Stimulated activated CD8-positive, alpha-beta memory T cell treated with anti-CD3 and anti-CD28 coated beads, Interleukin-15, amount 100 ng/mL, for 1 hour (primary cell): Measurements from ENCODE around the gene FAM20B.

Experiments
- DNase-seq: peaks from one replicate; pipeline ENCODE4 v3.0.0-alpha.2; 2020; ENCODE audit warnings: low read depth

Gene FAM20B

DNA sequence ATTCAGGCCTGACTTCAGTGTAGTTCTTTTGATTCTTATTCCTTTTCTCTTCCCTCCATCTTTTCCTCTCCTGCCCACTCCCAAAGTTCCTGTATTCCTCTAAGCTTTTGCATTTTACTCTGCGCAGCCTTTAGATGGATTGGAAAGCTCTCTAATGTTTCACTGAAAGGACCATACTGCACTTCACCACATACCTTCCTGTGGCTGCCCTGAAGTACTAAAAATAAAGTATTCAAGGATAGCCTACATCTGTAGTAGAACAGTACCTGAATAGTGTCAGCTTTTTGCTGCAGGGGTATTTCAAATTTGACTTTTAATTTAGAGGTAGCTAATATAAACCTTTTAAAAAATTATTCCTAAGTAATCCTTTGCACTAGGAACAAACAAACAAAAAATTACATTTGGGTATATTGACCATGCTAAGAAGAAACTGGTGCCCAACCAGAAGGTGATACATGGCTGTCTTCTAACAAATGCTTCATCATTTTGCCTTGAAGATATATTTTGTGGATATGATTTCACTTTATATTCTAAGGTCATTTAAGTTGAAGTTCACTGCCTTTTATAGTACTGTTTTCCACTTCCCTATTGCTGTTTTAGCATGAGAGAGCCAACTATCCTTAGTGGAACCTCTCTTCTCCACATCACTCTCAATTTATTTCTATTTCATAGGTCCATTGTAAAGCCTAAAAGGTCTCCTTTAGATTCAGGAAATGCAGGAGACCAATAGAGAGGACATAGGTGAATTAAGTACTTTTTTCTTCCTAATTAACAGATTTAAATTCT, 22.8 kb downstream of the FAM20B start:
- DNase-seq, result no peak

DNA sequence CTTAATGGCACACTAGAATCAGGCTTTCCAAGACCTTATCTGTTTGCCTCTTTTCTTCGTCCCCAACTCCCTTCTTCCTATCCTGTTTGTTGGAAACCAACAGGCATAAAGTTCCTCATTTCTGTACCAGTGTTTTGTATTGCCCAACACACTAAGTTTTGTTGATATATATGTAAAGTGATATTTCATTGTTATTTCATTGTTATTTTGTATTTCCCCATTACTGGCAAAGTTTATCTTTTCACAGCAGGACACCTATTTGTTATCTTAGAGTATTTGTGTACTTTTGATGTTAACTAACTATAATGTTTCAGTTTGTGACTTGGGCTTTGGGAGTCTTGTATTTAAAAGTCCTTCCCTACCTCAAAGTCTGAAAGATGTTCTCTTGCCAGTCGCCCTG, 27.1 kb downstream of the FAM20B start:
- DNase-seq, result no peak

DNA sequence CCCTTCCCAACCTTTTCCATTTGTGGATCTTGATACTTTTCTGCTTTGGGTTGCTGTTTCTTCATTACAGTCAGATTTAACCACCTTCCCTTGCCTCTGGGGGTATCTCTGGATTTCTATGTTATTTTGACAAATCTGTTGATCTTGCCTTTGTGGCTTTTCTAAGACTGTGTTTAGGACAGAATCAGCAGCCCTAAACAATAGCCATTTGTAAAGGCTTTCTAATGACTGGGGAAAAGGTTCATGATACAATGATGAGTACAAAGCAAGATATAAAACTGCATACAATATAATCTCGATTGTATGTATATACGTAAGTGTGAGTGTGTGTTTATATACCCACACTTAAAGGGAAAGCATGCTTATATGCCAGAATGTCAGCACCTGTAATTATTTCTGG, 27.8 kb downstream of the FAM20B start:
- no peak for DNase-seq

DNA sequence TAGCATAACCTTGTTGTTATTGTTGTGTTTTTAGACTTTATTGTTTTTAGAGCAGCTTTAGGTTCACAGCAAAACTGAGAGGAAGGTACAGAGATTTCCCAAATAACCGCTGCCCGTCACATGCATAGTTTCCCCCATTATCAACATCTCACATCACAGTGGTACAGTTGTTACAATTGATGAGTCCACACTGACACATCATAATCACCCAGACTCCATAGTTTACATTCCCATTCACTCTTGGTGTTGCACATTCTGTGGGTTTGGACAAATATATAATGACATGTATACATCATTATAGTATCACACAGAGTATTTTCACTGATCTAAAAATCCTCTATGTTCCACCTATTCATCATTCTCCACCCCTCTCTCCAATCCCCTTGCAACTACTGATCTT, 30.2 kb downstream of the FAM20B start:
- DNase-seq, result no peak

DNA sequence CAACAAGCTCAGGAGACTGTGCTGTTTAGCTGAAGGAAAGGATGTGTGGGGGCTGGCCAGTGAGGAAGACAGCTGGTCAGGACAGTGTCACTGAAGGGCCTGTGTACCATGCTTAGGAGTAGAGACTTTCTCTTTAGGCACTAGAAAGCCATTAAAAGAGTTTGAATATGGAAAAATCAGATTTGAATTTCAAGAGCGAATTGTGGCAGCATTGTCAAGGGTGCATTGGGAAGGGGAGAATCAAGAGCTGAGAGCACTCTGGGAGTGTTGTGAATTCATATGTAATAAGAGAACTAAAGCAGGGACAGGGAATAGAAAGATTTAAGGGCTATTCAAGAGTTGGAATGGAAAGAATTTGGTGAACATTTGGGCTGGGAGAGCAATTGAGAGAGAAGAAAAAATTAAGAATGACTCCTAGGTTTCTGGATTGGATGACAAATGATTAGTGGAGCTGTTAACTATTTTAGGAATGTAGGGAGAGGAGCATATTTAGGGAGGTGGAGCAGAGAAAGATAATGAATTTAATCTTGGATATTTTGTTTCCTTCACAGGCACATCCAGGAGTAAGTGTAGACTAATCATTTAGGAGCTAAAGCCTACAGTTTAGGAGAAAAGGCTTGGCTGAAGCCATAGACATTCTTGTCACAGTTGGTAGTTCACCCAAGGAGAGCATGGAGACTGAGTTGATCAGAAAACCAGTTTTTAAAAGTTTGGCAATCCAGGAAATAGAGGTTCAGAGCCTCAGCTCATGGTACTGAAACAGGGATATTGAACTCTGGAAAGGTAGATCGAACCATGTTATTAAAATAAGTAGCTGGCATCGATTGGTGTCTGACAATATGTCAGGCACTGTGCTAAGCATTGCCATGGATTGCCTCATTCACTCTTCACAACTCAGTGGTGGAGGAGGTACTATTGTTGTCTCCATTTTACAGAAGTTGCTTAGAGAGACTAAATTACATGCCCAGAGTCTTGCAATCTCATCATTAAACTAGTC, 33.1 kb downstream of the FAM20B start:
- DNase-seq, result no peak

DNA sequence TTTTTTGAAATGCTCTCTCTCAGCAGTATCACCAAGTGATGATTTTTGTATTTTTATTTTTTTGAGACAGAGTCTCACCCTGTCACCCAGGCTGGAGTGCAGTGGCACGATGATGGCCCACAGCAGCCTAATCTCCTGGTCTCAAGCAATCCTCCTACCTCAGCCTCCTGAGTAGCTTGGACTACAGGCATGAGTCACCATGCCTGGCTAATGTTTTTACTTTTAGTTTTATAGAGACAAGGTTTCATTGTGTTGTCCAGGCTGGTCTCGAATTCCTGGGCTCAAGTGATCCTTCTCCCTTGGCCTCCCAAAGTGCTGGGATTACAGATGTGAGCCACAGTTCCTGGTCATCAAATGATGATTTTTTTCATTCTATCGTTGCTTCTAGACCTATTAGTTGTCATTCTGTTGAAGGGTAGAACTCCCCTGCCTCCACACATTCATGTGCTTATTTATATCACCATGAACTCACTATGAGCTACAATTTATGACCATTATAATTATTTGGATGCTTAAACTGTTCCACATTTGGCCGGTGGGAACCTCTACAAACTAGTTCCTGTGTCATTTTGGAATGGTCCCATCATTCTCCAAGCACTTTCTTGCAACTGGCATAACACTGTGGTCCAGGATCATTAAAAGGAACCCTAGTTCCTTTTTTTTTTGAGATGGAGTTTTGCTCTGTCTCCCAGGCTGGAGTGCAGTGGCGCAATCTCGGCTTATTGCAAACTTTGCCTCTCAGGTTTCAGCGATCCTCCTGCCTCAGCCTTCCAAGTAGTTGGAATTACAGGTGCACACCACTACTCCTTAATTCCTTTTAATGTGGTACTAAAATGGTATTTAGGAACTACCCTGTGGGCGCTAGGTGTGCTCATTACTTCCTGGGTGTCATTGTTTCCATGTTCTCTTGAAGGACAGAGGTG, 35.9 kb downstream of the FAM20B start:
- no peak for DNase-seq

DNA sequence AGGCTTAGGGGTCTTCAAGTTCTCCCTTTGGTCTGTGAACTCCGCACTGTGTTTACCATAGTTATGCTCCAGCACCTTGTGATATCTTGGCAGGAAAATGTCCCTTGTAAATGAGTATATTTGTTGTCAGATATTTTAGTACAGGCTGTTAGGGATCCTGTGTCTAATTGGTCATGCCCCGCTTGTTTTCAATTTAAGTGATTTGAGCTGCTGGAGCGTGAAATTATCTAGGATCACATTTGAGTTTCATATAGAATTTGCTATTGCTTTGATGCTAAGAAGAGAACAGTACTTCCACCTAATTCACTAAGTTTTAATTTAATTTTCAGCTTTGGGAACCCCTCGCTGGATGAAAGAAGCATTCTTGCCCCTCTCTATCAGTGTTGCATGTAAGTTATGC, 40.8 kb downstream of the FAM20B start:
- no peak for DNase-seq

DNA sequence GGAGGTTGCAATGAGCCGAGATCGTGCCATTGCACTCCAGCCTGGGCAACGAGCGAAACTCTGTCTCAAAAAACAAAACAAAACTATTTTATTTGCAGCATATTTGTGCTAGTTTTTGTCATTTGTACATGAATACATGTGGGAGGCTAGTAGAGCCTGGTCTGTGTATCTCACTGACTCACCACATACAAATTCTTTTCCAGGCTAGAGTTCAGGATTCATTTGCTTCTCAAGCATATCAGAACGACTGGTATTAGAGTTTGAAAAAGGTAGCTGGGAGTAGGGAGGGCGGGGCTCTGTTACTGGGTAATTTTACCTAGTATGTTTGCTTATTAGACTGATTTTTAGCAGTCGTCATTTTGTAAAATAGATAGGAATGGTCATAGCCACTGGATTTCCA, 51.7 kb downstream of the FAM20B start:
- DNase-seq, result no peak

DNA sequence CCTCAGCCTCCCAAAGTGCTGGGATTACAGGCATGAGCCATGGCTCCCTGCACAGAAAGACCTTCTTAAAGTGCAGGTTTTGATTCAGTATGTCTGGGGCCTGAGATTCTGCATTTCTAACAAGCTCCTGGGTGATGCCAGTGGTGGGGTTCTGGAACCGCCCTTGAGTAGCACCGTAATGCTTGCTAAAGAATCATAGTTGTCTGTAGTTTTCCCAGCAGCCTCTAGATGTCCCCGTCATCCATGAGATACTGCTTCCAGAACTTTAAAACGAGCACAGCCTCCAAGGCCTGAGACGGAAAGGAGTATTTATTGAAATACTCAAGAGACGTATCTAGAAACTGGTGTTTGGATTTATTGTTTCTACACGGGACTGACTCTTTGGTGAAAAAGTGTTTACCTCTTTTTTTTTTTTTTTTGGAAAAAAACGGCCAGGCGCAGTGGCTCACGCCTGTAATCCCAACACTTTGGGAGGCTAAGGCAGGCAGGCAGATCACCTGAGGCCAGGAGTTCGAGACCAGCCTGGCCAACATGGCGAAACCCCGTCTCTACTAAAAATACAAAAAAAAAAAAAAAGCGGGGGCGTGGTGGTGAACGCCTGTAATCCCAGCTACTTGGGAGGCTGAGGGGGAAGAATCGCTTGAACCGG, 53.5 kb downstream of the FAM20B start:
- DNase-seq, result no peak

DNA sequence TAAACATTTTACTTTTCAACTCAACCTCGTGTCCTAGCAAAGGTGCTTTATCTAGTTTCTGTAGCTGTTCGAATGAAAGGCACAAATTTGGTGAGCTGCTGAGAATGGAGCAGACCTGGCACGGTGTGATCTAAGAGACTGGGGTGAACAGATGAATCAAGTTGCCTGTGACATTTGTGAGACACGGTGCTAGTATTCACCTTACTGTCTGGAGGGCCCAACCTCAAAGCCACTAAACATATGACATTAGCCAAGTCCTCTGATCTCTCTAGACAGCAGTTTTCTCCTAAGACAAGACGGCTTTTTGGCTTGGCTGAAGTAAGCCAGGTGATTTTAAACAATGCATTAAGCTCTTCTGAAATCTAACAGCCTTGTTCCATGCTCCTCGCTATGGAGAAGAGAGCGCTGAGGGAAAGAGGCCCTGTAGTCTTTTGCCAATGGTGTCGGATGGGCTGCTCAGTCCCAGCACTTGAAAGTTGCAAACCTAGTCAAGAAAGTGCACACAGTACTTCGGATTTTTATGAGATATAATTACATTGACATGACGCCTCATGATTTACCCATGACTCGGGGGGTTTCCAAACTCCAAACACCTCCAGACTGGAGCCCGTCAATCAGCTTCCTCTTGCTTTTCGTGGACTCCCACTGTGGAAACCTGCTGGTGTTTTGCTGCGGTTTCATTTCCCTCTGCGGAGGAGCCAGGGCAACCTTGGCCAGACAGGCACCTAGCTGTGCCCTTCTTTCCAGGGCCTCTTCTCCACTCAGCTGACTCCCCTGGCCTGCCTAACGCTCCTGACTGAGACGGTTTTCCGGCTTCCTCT, 55.4 kb downstream of the FAM20B start:
- no peak for DNase-seq

DNA sequence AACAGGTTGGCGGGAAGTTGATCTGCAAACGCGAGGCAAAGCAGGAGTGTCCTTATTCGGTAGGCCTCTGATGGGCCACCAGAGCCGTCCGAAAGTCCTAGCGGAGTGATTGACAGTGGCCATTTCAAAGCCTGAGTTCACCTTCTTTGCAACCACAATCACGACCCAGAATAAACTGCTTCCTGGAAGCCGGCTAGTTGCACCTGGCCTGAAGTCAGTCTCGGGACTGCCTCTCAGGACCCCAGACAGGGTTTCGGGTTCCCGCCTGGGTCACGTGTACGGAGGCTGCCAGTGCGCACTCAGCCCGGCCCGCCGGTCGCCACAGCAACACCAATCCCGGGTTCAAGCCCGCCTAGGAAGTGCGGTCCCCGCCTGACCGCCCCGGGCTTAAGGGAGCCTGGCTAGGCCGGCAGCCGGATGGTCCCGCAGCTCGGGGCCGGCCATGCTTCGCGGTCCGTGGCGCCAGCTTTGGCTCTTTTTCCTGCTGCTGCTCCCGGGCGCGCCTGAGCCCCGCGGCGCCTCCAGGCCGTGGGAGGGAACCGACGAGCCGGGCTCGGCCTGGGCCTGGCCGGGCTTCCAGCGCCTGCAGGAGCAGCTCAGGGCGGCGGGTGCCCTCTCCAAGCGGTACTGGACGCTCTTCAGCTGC, 56.1 kb downstream of the FAM20B start, which contains the start of gene TOR3A:
Gene TOR3A (plus strand): TSS at position 384 of the 646 bp plus-strand sequence. CDS start 59 bp downstream, at position 443.
- peak; percentile 52 for DNase-seq

DNA sequence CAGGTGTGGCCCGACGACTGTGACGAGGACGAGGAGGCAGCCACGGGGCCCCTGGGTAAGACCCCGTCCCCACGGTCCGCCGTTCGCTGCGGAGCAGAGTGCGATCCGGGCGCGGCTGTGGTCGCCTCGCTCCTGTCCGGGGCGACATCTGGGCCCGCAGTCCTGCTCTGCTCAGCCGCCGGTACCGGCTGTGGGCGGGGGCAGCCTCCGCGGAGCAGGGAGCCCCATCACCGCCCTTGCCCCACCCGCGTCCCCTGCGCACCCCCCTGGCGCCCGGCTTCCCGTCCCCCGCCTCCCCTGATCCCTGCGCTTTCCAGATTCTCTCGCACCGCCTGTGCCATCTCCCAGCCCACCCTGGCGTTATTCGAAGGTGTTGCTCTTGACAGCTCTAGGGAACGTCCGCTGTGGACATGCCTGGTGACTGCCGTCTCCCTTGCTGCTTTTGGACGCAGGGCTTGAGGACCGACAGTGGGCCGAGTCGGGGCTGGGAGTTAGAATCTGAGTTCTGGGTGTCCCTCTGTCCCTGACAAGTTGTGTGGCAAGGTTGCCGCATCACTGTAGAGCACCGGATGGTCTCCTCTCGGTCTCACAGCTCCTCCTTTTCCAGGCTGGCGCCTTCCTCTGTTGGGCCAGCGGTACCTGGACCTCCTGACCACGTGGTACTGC, 56.8 kb downstream of the FAM20B start:
- no peak for DNase-seq

DNA sequence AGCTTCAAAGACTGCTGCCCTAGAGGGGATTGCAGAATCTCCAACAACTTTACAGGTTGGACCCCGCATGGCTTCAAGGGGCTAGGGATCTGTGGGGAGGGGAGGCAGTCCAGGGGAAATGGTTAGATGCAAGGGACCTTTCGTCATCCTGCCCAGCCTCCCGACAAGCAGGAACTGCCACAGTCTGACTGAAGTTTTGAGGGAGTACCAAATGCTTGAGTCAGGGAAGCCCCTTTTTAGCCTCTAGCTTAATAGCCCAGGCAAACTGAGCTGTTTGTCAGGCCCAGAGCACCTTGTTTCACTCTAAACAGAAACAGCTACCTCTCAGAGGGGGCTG, 57.3 kb downstream of the FAM20B start:
- no peak for DNase-seq

DNA sequence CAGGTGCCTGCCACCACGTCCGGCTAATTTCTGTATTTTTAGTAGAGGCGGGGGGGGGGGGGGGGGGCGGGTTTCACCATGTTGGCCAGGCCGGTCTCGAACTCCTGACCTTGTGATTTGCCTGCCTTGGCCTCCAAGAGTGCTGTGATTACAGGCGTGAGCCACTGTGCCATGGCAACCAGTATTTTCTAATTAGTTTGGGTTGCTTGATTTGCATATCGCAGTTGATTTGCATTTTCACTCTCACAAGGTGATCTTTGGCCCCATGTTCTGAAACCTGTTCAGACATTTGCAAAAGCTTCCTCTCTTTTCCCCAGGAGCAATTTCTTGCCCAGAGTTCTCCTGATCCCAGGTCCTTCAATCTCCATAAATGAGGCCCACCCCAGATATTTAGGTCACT, 57.8 kb downstream of the FAM20B start:
- DNase-seq, result no peak

DNA sequence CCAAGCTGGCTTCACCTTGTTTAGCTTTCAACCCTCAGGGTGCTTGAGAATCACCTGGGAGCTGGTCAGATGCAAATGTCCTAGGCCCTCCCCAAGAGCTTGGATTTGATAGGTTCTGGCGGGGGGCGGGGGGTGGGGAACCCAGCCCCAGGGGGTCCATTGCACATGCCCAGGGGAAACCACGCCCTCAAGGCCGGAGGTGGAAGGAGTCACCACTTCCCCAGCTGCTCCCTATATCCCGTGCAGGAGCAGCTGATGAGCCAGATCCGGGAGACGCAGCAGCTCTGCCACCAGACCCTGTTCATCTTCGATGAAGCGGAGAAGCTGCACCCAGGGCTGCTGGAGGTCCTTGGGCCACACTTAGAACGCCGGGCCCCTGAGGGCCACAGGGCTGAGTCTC, 62.0 kb downstream of the FAM20B start:
- DNase-seq, result no peak

DNA sequence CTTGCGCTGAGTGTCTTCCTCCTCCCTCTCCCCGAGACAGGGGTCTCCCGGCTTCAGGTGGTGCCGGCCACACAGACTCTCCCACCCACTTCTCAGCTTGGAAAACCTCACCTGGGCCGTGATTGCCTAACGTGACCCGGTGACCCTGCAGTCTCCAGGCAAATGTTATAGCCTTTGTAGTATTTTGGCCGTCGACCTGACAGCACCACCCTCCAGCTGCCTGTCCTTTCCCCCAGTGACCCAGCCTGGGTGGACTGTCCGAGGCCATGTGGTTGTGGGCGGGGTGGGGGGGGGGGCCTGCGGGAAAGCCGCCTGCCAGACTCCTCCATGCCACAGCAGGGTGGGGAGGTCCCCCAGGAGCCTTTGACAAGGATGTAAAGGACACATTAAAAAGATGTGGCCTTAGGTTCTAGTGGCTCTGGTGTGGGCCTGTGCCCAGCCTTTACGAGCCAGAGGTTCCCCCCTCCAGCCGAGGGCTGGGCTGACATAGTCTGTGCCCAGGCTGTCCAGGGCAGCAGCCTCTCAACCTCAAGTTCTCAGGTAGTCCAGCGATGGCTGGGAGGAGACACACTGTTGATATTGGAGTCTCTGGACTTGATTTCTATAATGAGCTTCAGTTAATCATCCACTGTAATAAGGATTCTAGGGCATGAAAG, 64.3 kb downstream of the FAM20B start:
- DNase-seq, result no peak

DNA sequence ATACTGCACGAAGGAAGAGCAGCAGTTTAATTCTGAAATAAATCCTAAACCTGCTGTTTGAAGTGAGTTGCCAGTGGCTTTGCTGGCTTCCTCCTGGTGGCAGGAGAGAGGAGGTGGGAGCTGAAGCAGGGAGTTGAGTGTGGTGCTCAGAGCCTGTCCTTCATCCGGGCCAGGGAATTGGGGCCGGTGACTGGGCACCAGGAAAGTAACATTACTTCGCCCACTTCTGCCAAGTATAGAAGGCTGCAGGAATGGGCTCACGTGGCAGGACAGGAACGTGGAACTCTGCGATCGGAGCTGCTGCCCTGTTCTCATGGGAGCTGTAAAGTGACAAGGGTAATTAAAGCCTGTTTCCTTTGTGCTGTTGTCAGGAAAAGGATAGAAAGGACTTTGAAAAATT, 64.8 kb downstream of the FAM20B start:
- DNase-seq, result no peak

DNA sequence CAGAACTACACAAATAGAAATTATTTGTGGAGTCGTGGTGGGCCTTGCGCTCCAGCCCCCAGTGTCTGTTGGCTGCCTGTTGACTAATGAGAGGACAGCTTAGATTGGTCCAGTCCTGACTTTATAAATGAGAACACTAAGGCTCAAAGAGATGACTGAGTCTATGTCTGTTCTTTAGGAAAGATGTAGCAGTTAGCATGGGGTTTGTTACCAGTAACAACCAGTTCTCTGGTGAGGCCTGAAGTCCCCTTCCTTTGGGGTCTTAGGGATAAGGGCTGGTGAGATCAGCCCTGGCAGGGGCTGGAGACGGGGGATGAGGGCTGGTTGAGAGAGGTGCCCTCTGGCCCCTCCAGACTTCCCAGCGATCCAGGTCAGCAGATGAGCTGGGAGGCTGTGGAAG, 65.2 kb downstream of the FAM20B start:
- no peak for DNase-seq

DNA sequence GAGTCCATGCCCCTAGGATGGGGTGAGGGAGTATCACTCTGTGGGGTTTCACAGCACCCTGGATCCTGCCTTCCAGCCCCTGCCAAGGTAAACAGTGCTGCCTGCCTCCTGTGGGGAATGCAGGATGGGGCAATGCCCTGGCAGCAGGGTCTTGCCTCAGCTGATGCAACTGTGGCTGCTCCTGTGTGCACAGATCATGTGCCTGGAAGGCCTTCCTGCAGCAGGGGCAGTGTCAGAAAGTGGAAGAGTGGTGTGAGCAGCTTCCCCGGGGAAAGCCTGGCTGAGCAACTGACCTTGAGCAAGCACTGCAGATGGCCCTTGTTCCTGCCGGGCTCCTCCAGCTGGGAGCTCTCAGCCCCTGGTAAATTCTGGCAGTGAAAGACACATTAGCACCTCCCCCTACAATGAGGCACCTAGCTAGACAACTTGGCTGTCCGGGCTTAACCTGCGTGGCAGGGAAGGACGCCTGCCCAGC, 66.0 kb downstream of the FAM20B start:
- DNase-seq, result no peak
